Kidney (tissue), 14 donors: ENCODE measurements around the gene HPF1. TPM values are rescaled to one million over a fixed set of nuclear protein-coding genes. Genes with fewer than 3 reads are reported as not detected.

ENCODE experiments used
- DNase-seq, 5 donors: peaks; one replicate each; pipeline ENCODE4 v3.0.0-alpha.2; 2013 to 2020
- FAIRE-seq: peaks from 2 replicates; lab custom pipeline; 2012; peaks lifted over from hg19 to GRCh38; lab: Jason Lieb, UNC
- H3K27ac ChIP-seq, 2 donors: one replicate each; pipeline ENCODE4 v1.7.0; 2013; ENCODE audit warnings: low read depth in 2 of 2, low read length in 2 of 2, inconsistent platforms in 1 of 2
- H3K27me3 ChIP-seq: one replicate; pipeline ENCODE4 v1.7.1; 2013; ENCODE audit warnings: low read length, inconsistent platforms; ENCODE audit not compliant: control insufficient read depth, insufficient read depth
- H3K36me3 ChIP-seq, 3 donors: one replicate each; pipeline versions ENCODE4 v1.7.0 to v1.7.1; 2013; ENCODE audit warnings: low read length in 3 of 3, control low read depth in 1 of 3, inconsistent platforms in 1 of 3; ENCODE audit not compliant: insufficient read depth in 3 of 3, control insufficient read depth in 2 of 3
- H3K4me1 ChIP-seq, 3 donors: one replicate each; pipeline versions ENCODE4 v1.7.0 to v1.7.1; 2013; ENCODE audit warnings: low read length in 3 of 3, inconsistent platforms in 1 of 3, low read depth in 1 of 3; ENCODE audit not compliant: control insufficient read depth in 2 of 3, insufficient read depth in 2 of 3
- H3K4me3 ChIP-seq, 3 donors: one replicate each; pipeline versions ENCODE4 v1.7.0 to v1.8.1; 2013; ENCODE audit warnings: low read length in 3 of 3, control low read depth in 1 of 3, inconsistent platforms in 1 of 3
- H3K9ac ChIP-seq, 3 donors: one replicate each; pipeline versions ENCODE4 v1.7.0 to v1.7.1; 2013; ENCODE audit warnings: low read length in 3 of 3, control low read depth in 1 of 3, inconsistent platforms in 1 of 3
- H3K9me3 ChIP-seq, 3 donors: one replicate each; pipeline versions ENCODE4 v1.7.0 to v1.7.1; 2013; ENCODE audit warnings: low read length in 3 of 3, control low read depth in 1 of 3, inconsistent platforms in 1 of 3; ENCODE audit not compliant: control insufficient read depth in 2 of 3, insufficient read depth in 1 of 3
- CTCF ChIP-seq: IDR thresholded peaks from 3 replicates; pipeline ENCODE4 v1.5.1; 2012; ENCODE audit warnings: mild to moderate bottlenecking, moderate library complexity, borderline replicate concordance; ENCODE audit not compliant: insufficient read depth; ENCODE audit errors: extremely low read depth
- intact Hi-C: fragments of 100-400 bp; cut with DNase I; formaldehyde crosslinking; loops from one replicate; pipeline ENCODE4 v1.11.1; 2022
- polyA plus RNA-seq: library from polyadenylated mRNA; stranded (reverse); fragments of 350-450 nt; fragmentation: Illumina TruSeq; extraction: RNeasy Lipid Tissue Mini Kit (QIAGEN cat#74804); gene quantifications from one replicate; pipeline ENCODE4 v1.2.3, GENCODE V29; 2014; ENCODE audit warnings: low read depth, low replicate concordance; ENCODE audit not compliant: insufficient read depth
- total RNA-seq: library from RNA; stranded (reverse); fragmentation: NEBNext Ultra II Directional; extraction: Animal tissue kit (Norgen Biotek cat#: 25700); gene quantifications from one replicate; pipeline ENCODE4 v1.2.1, GENCODE V29; 2021
- donor health status: control.
- donor health status: control.
- donor health status: control.
- donor health status: control.
- donor health status: control.
- donor health status: DM: yes; HTN: yes; CAD: no.
- donor health status: Normal renal cell carcinoma (clear cell type).

HPF1 gene
- total and polyA plus RNA-seq, 2 donors from 2014 or later, result 21.9 to 27.6 TPM

- Histone ChIP-seq H3K36me3 (no peaks in the 10 kb centered on the region), H3K27ac (no peak overlapping the region), H3K27me3 (no peaks in the 10 kb centered on the region), H3K4me3 (no peak overlapping the region), H3K9me3 (no peaks in the 10 kb centered on the region), H3K9ac (no peak overlapping the region), H3K4me1 (no peaks in the 10 kb centered on the region)
- TF ChIP-seq CTCF, result no peak
- FAIRE-seq (no peak), DNase-seq (no peak)
- intact Hi-C loops, result no loop called here
These were observed 33.5 kb downstream of the HPF1 start for GRCh38 chr4:169724260-169724659.

- no peak overlapping the region for H3K9ac ChIP-seq
- FAIRE-seq, result no peak
These were observed 34.4 kb downstream of the HPF1 start for GRCh38 chr4:169723207-169723965.

GRCh38 chr4:169720529-169720928 lies 37.2 kb downstream of the HPF1 start:
- H3K9me3 ChIP-seq, result no peaks in the 10 kb centered on the region
- TF ChIP-seq CTCF, result no peak
- H3K27ac ChIP-seq, result no peak overlapping the region
- DNase-seq (no peak), FAIRE-seq (no peak)
- no peak overlapping the region for H3K9ac ChIP-seq
- H3K27me3 ChIP-seq, result no peaks in the 10 kb centered on the region
- H3K4me3 ChIP-seq, result no peak overlapping the region
- H3K4me1 ChIP-seq, result no peaks in the 10 kb centered on the region
- no peaks in the 10 kb centered on the region for H3K36me3 ChIP-seq
- intact Hi-C loops, result no loop called here

More at GRCh38 chr4:169723207-169723965, 34.4 kb downstream of the HPF1 start:
- Histone ChIP-seq H3K4me1 (no peaks in the 10 kb centered on the region), H3K27me3 (no peaks in the 10 kb centered on the region), H3K4me3 (no peak overlapping the region), H3K36me3 (no peaks in the 10 kb centered on the region), H3K9me3 (no peaks in the 10 kb centered on the region), H3K27ac (no peak overlapping the region)
- intact Hi-C loops, result no loop called here
- DNase-seq, result no peak
- TF ChIP-seq CTCF, result peak; percentile 17
